Ovary (tissue), 9 donors: Measurements from ENCODE around the gene CHN1. TPM values are rescaled to one million over a fixed set of nuclear protein-coding genes. Genes with fewer than 3 reads are reported as not detected.

Source experiments
- DNase-seq, 5 donors: peaks; one replicate each; pipeline ENCODE4 v3.0.0-alpha.2; 2019 to 2020
- H3K27ac ChIP-seq, 2 donors: fragments of 200-600 bp; one replicate each; pipeline versions ENCODE4 v1.5.1 to v1.8.0; 2019 to 2022
- H3K27me3 ChIP-seq: fragments of 200-600 bp; one replicate; pipeline ENCODE4 v1.8.0; 2022
- H3K36me3 ChIP-seq: fragments of 200-600 bp; sonication (generic); one replicate; pipeline ENCODE4 v1.5.1; 2019
- H3K4me1 ChIP-seq: one replicate; pipeline ENCODE4 v1.8.1; 2013; ENCODE audit warnings: mild to moderate bottlenecking, moderate library complexity; ENCODE audit not compliant: insufficient read depth
- H3K4me3 ChIP-seq: fragments of 200-600 bp; sonication (generic); one replicate; pipeline ENCODE4 v1.5.1; 2017
- H3K9me3 ChIP-seq, 2 donors: fragments of 200-600 bp in 1 of 2; sonication (generic) in 1 of 2; one replicate each; pipeline versions ENCODE4 v1.5.1 to v1.8.1; 2013 to 2019; ENCODE audit warnings: mild to moderate bottlenecking in 1 of 2, moderate library complexity in 1 of 2
- CTCF ChIP-seq, 3 donors: fragments of 450-650 bp in 2 of 3; fragments of 200-600 bp in 1 of 3; IDR thresholded peaks; one replicate each; pipeline versions ENCODE4 v1.5.1 to v1.8.0; 2016 to 2022; ENCODE audit warnings: antibody characterized with exemption in 3 of 3, mild to moderate bottlenecking in 1 of 3
- EP300 ChIP-seq: sonication (generic); formaldehyde crosslinking; IDR thresholded peaks from one replicate; pipeline ENCODE4 v1.6.1; 2017; ENCODE audit warnings: antibody characterized with exemption
- POLR2A ChIP-seq: fragments of 450-650 bp; IDR thresholded peaks from one replicate; pipeline ENCODE4 v1.6.1; 2017; ENCODE audit warnings: antibody characterized with exemption, mild to moderate bottlenecking, moderate library complexity
- WGBS, 3 donors: extraction: QIAGEN DNeasy Blood & Tissue Kit in 1 of 3; methylation state at CpG; one replicate each; pipeline versions ENCODE4 v1.1.5 to v1.1.7; 2013 to 2017; 5-methylcytosine and 5-hydroxymethylcytosine counted together
- intact Hi-C, 4 donors: fragments of 100-400 bp; cut with DNase I; formaldehyde crosslinking; loops; one replicate each; pipeline versions ENCODE4 v1.11.0 to v1.15.1; 2022 to 2023
- polyA plus RNA-seq, 2 donors: library from polyadenylated mRNA; stranded (reverse); fragments of 200-250 nt in 1 of 2; fragments of 350-450 nt in 1 of 2; fragmentation: Illumina TruSeq in 1 of 2; extraction: RNeasy Lipid Tissue Mini Kit (QIAGEN cat#74804) in 1 of 2; gene quantifications; one replicate each; pipeline ENCODE4 v1.2.3, GENCODE V29; 2013 to 2014
- total RNA-seq, 7 donors: library from RNA; depleted of rRNA in 2 of 7; stranded (reverse); fragments of >200 nt in 2 of 7; fragmentation: NEBNext Ultra II Directional in 3 of 7; extraction: Animal tissue kit (Norgen Biotek cat#: 25700) in 3 of 7; gene quantifications; one replicate each; pipeline versions ENCODE4 v1.1.0 to v1.2.4, GENCODE V29; 2016 to 2023
- donor health status: DM: no; HTN: no; CAD: no; lungs with moderate emphysema.
- donor health status: DM: no; HTN: no; CAD: no.
- donor health status: Bipolar disorder and iron deficiency.
- donor health status: DM: yes; HTN: yes; CAD: no.
- donor health status: DM: no; HTN: no; CAD: no.
- donor health status: DM: yes; HTN: yes; CAD: no.

Gene CHN1
- total and polyA plus RNA-seq, 9 donors, result 6.5 to 18.0 (median 9.4) TPM

GRCh38 chr2:175008009-175008408, 2.8 kb upstream of the CHN1 start:
- Histone ChIP-seq H3K4me3 (no peak overlapping the region), H3K36me3 (no peaks in the 10 kb centered on the region), H3K27ac (no peak overlapping the region), H3K4me1 (peaks cover 3% of the 10 kb centered on the region), H3K27me3 (no peaks in the 10 kb centered on the region), H3K9me3 (no peaks in the 10 kb centered on the region)
- WGBS, 3 donors, result 67 to 83% (median 80%) methylated on average over 4 of the region's 4 CpGs
- intact Hi-C loops, result no loop called here
- TF ChIP-seq POLR2A, result no peak
- TF ChIP-seq EP300, result no peak
- TF ChIP-seq CTCF (IDR thresholded peaks at IDR 0.05), result no peak
- DNase-seq, result no peak

GRCh38 chr2:175007510-175007909, 2.3 kb upstream of the CHN1 start:
- no peaks in the 10 kb centered on the region for H3K9me3 ChIP-seq
- no peaks in the 10 kb centered on the region for H3K36me3 ChIP-seq
- H3K4me1 ChIP-seq, result peaks cover 3% of the 10 kb centered on the region
- 77 to 82% (median 80%) methylated on average over 3 of the region's 3 CpGs for WGBS, 3 donors
- H3K27ac ChIP-seq, result no peak overlapping the region
- no peak for DNase-seq
- intact Hi-C loops, result no loop called here
- no peak overlapping the region for H3K4me3 ChIP-seq
- H3K27me3 ChIP-seq, result no peaks in the 10 kb centered on the region
- TF ChIP-seq POLR2A (no peak), CTCF (IDR thresholded peaks at IDR 0.05) (no peak), EP300 (no peak)

GRCh38 chr2:175006281-175006680, 1.1 kb upstream of the CHN1 start:
- H3K27me3 ChIP-seq, result no peaks in the 10 kb centered on the region
- no peaks in the 10 kb centered on the region for H3K36me3 ChIP-seq
- WGBS, 3 donors, result 84 to 91% (median 89%) methylated on average over 2 of the region's 2 CpGs
- intact Hi-C loops, result no loop called here
- TF ChIP-seq POLR2A (no peak), EP300 (no peak), CTCF (IDR thresholded peaks at IDR 0.05) (no peak)
- no peak overlapping the region for H3K27ac ChIP-seq
- no peaks in the 10 kb centered on the region for H3K9me3 ChIP-seq
- no peak for DNase-seq
- no peak overlapping the region for H3K4me3 ChIP-seq
- peaks cover 3% of the 10 kb centered on the region for H3K4me1 ChIP-seq

- Histone ChIP-seq H3K27me3 (no peaks in the 10 kb centered on the region), H3K36me3 (no peaks in the 10 kb centered on the region), H3K4me3 (peak overlapping the region; percentile 67), H3K4me1 (peaks cover 3% of the 10 kb centered on the region), H3K9me3 (no peaks in the 10 kb centered on the region), H3K27ac (peak overlapping the region in 1 of 2 donors; percentile 84)
- 32 to 39% (median 34%) methylated on average over 9 of the region's 9 CpGs for WGBS, 3 donors
- TF ChIP-seq CTCF (IDR thresholded peaks at IDR 0.05), result no peak
- TF ChIP-seq POLR2A, result no peak
- TF ChIP-seq EP300, result no peak
- DNase-seq, result no peak
- intact Hi-C loops, result no loop called here
Measured at GRCh38 chr2:175005733-175006264, 618 bp upstream of the CHN1 start.
